ENCODE results near the gene SEPTIN5. TPM values are rescaled to one million over a fixed set of nuclear protein-coding genes. Genes with fewer than 3 reads are reported as not detected.

Gene SEPTIN5
- total and polyA plus RNA-seq, 2 donors from 2014 or later = 10.4 to 13.0 TPM

GRCh38 chr22:19665784-19666672 is 48.3 kb upstream of the SEPTIN5 start:
- TF ChIP-seq CTCF (IDR thresholded peaks at IDR 0.05; ENCODE audit: borderline replicate concordance, extremely low read depth, insufficient read depth) = no peak
- no peak overlapping the region for H3K4me3 ChIP-seq (ENCODE audit: low read length in 3 of 3)
- H3K9ac ChIP-seq (ENCODE audit: low read length in 3 of 3) = no peak overlapping the region
- H3K36me3 ChIP-seq (ENCODE audit: control insufficient read depth in 2 of 3, insufficient read depth in 3 of 3, low read length in 3 of 3) = no peaks in the 10 kb centered on the region
- FAIRE-seq = no peak
- peaks cover 0 to 2% (median 0%) of the 10 kb centered on the region in 3 donors for H3K9me3 ChIP-seq (ENCODE audit: control insufficient read depth in 2 of 3, insufficient read depth in 1 of 3, low read length in 3 of 3)
- H3K27ac ChIP-seq (ENCODE audit: low read depth in 2 of 2, low read length in 2 of 2) = no peak overlapping the region
- DNase-seq = no peak
- H3K27me3 ChIP-seq (ENCODE audit: control insufficient read depth, insufficient read depth, low read length) = no peaks in the 10 kb centered on the region
- H3K4me1 ChIP-seq (ENCODE audit: control insufficient read depth in 2 of 3, insufficient read depth in 2 of 3, low read depth in 1 of 3, low read length in 3 of 3) = no peaks in the 10 kb centered on the region
- intact Hi-C loops (cut with DNase I) = no loop called here

GRCh38 chr22:19666673-19667593 is 47.4 kb upstream of the SEPTIN5 start:
- FAIRE-seq = no peak

More at GRCh38 chr22:19666673-19667593, 47.4 kb upstream of the SEPTIN5 start:
- H3K9ac ChIP-seq (ENCODE audit: low read length in 3 of 3) = no peak overlapping the region
- no peak overlapping the region for H3K4me3 ChIP-seq (ENCODE audit: low read length in 3 of 3)
- no peak for DNase-seq
- no peaks in the 10 kb centered on the region for H3K4me1 ChIP-seq (ENCODE audit: control insufficient read depth in 2 of 3, insufficient read depth in 2 of 3, low read depth in 1 of 3, low read length in 3 of 3)
- no peaks in the 10 kb centered on the region for H3K36me3 ChIP-seq (ENCODE audit: control insufficient read depth in 2 of 3, insufficient read depth in 3 of 3, low read length in 3 of 3)
- no peak for TF ChIP-seq CTCF (IDR thresholded peaks at IDR 0.05; ENCODE audit: borderline replicate concordance, extremely low read depth, insufficient read depth)
- intact Hi-C loops (cut with DNase I) = no loop called here
- H3K9me3 ChIP-seq (ENCODE audit: control insufficient read depth in 2 of 3, insufficient read depth in 1 of 3, low read length in 3 of 3) = peaks cover 0 to 11% (median 0%) of the 10 kb centered on the region in 3 donors
- no peak overlapping the region for H3K27ac ChIP-seq (ENCODE audit: low read depth in 2 of 2, low read length in 2 of 2)
- no peaks in the 10 kb centered on the region for H3K27me3 ChIP-seq (ENCODE audit: control insufficient read depth, insufficient read depth, low read length)
